ENCODE measurements around the gene STMN3. TPM values are rescaled to one million over a fixed set of nuclear protein-coding genes. Genes with fewer than 3 reads are reported as not detected.
"Not testable (repeated sequence)": the region's sequence is repeated elsewhere in the genome, so short reads cannot be mapped to it uniquely, and the experiment has no call there.

Gene STMN3
- total RNA-seq, 6 donors from 2014 or later = 2.1 to 16.5 (median 9.1) TPM

DNA sequence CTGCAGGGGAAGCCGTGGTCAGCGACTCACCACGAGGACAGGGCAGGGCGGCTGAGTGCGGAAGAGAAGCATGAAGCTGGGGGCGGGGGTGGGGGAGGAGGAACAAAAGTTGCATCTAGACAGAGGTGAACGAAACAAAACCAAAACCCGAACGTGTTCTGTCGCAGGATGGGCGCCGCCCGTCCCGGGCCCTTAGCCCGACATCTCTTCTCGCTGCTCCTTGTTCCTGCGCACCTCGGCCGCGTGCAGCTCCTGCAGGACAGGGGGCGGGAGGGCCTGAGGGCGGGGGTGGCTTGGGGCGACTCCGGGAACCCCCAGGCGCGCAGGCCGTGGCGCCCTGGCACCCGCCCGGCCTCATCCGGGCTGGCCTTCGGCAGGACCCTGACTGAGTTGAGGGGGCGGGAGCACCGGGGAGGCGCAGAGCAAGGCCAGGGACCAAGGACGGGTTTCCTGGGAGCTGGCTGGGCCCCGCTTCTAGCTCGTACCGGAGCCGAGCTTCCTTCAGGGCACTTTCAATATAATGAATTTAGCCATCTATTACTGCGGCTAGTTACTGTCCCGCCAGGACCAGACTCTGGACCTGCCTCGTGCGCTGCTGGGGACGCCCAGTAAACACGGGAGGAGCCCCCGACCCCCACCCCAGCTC, 12.0 kb downstream of the STMN3 start:
- WGBS, 2 donors = 2 to 50% methylated on average over 4 to 23 of the region's 47 CpGs
- Histone ChIP-seq H3K36me3 (no peaks in the 10 kb centered on the region), H3K4me3 (peak overlapping the region; percentile 52 to 90 (median 78)), H3K27ac (peak overlapping the region; percentile 93 to 96 (median 96)), H3K9me3 (no peaks in the 10 kb centered on the region), H3K4me1 (peaks cover 20 to 39% (median 33%) of the 10 kb centered on the region in 4 donors), H3K27me3 (no peaks in the 10 kb centered on the region)
- peak in 1 of 2 donors; percentile 91 for DNase-seq
- TF ChIP-seq POLR2AphosphoS5 (IDR thresholded peaks at IDR 0.05) (no peak), POLR2A (IDR thresholded peaks at IDR 0.05) (peak in 1 of 4 donors; percentile 60), EP300 (IDR thresholded peaks at IDR 0.05) (no peak)
- TF ChIP-seq, protein P1, sequence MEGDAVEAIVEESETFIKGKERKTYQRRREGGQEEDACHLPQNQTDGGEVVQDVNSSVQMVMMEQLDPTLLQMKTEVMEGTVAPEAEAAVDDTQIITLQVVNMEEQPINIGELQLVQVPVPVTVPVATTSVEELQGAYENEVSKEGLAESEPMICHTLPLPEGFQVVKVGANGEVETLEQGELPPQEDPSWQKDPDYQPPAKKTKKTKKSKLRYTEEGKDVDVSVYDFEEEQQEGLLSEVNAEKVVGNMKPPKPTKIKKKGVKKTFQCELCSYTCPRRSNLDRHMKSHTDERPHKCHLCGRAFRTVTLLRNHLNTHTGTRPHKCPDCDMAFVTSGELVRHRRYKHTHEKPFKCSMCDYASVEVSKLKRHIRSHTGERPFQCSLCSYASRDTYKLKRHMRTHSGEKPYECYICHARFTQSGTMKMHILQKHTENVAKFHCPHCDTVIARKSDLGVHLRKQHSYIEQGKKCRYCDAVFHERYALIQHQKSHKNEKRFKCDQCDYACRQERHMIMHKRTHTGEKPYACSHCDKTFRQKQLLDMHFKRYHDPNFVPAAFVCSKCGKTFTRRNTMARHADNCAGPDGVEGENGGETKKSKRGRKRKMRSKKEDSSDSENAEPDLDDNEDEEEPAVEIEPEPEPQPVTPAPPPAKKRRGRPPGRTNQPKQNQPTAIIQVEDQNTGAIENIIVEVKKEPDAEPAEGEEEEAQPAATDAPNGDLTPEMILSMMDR (IDR thresholded peaks at IDR 0.05) = no peak
- peak; percentile 6 to 66 for ATAC-seq (ENCODE audit: low FRiP score in 2 of 2)

GRCh38 chr20:63640686-63641085, 12.5 kb downstream of the STMN3 start:
- DNase-seq = not testable (repeated sequence)
- H3K27ac ChIP-seq = peak overlapping the region; percentile 64 to 96 (median 91)
- 49 to 80% methylated on average over 3 to 6 of the region's 17 CpGs for WGBS, 2 donors

GRCh38 chr20:63640086-63640485, 13.1 kb downstream of the STMN3 start:
- Histone ChIP-seq H3K9me3 (no peaks in the 10 kb centered on the region), H3K36me3 (no peaks in the 10 kb centered on the region), H3K4me1 (peaks cover 20 to 46% (median 35%) of the 10 kb centered on the region in 4 donors), H3K27me3 (no peaks in the 10 kb centered on the region), H3K4me3 (peak overlapping the region in 3 of 4 donors; percentile 77 to 90 (median 79)), H3K27ac (peak overlapping the region; percentile 64 to 96 (median 91))
- DNase-seq = no peak
- WGBS, 2 donors = 61 to 80% methylated on average over 2 to 8 of the region's 8 CpGs
- ATAC-seq (ENCODE audit: low FRiP score in 2 of 2) = no peak
- no peak for TF ChIP-seq POLR2AphosphoS5 (IDR thresholded peaks at IDR 0.05)

More at GRCh38 chr20:63640686-63641085, 12.5 kb downstream of the STMN3 start:
- not testable (repeated sequence) for ATAC-seq (ENCODE audit: low FRiP score in 2 of 2); H3K36me3 ChIP-seq; H3K27me3 ChIP-seq; H3K9me3 ChIP-seq
- H3K4me3 ChIP-seq = peak overlapping the region; percentile 2 to 90 (median 78)
- peaks cover 20 to 40% (median 33%) of the 10 kb centered on the region in 4 donors for H3K4me1 ChIP-seq

GRCh38 chr20:63639093-63639975, 13.9 kb downstream of the STMN3 start:
- DNase-seq (peak in 1 of 2 donors; percentile 68), ATAC-seq (ENCODE audit: low FRiP score in 2 of 2) (peak in 1 of 2 donors; percentile 30)
- H3K9me3 ChIP-seq = no peaks in the 10 kb centered on the region
- peaks cover 20 to 53% (median 37%) of the 10 kb centered on the region in 4 donors for H3K4me1 ChIP-seq
- peak overlapping the region; percentile 64 to 96 (median 91) for H3K27ac ChIP-seq
- peak overlapping the region in 2 of 4 donors; percentile 77 to 79 for H3K4me3 ChIP-seq
- WGBS, 2 donors = 49 to 52% methylated on average over 10 to 15 of the region's 15 CpGs
- H3K36me3 ChIP-seq = no peaks in the 10 kb centered on the region
- H3K27me3 ChIP-seq = no peaks in the 10 kb centered on the region
- peak in 2 of 4 donors; percentile 29 to 56 for TF ChIP-seq EP300 (IDR thresholded peaks at IDR 0.05)
- peak in 1 of 4 donors; percentile 57 for TF ChIP-seq POLR2A (IDR thresholded peaks at IDR 0.05)
- TF ChIP-seq POLR2AphosphoS5 (IDR thresholded peaks at IDR 0.05) = peak in 1 of 2 donors; percentile 77
- TF ChIP-seq, protein P1 (IDR thresholded peaks at IDR 0.05) = no peak

- Histone ChIP-seq H3K36me3 (no peaks in the 10 kb centered on the region), H3K9me3 (no peaks in the 10 kb centered on the region), H3K27ac (peak overlapping the region; percentile 2 to 80 (median 36)), H3K4me1 (peaks cover 17 to 55% (median 31%) of the 10 kb centered on the region in 4 donors), H3K27me3 (no peaks in the 10 kb centered on the region), H3K4me3 (no peak overlapping the region)
- DNase-seq (no peak), ATAC-seq (ENCODE audit: low FRiP score in 2 of 2) (no peak)
- WGBS, 2 donors = 78 to 81% methylated on average over 15 to 19 of the region's 19 CpGs
- TF ChIP-seq POLR2AphosphoS5 (IDR thresholded peaks at IDR 0.05) (no peak), POLR2A (IDR thresholded peaks at IDR 0.05) (no peak), EP300 (IDR thresholded peaks at IDR 0.05) (no peak)
- TF ChIP-seq, protein P1 (IDR thresholded peaks at IDR 0.05) = no peak
Measured at GRCh38 chr20:63636752-63637628, 16.2 kb downstream of the STMN3 start.
